WTC11 (cell line): Measurements from ENCODE around the gene RPN2. TPM values are rescaled to one million over a fixed set of nuclear protein-coding genes. Genes with fewer than 3 reads are reported as not detected.

Experiments
- ATAC-seq: fragments of 200-7000 bp; cut with Tn5 transposase; 2 replicates; pipeline ENCODE4 v1.10.0; 2021; ENCODE audit warnings: mild to moderate bottlenecking, moderate library complexity
- CTCF ChIA-PET: fragments of 300-600 bp; sonication (Branson Sonifier 250); formaldehyde crosslinking; loops from one replicate; lab custom pipeline; 2021; ENCODE audit warnings: antibody characterized with exemption; lab: Charles Lee
- POLR2A ChIA-PET: fragments of 350-600 bp; sonication (Branson Sonifier 250); formaldehyde crosslinking; loops from one replicate; lab custom pipeline; 2021; ENCODE audit warnings: antibody characterized with exemption; lab: Charles Lee
- DNase-seq: peaks from one replicate; pipeline ENCODE4 v3.0.0; 2021; ENCODE audit warnings: low spot score
- H3K27ac Mint-ChIP-seq: 2 replicates; pipeline ENCODE4 v1.8.0; 2021; ENCODE audit warnings: mixed read lengths
- H3K27me3 Mint-ChIP-seq: 2 replicates; pipeline ENCODE4 v1.8.0; 2021; ENCODE audit warnings: low read depth, mild to moderate bottlenecking, moderate library complexity, mixed read lengths
- H3K36me3 Mint-ChIP-seq: 2 replicates; pipeline ENCODE4 v1.8.0; 2021; ENCODE audit warnings: mixed read lengths
- H3K4me1 Mint-ChIP-seq: 2 replicates; pipeline ENCODE4 v1.8.0; 2022; ENCODE audit warnings: mixed read lengths
- H3K4me3 Mint-ChIP-seq: 2 replicates; pipeline ENCODE4 v1.8.0; 2021; ENCODE audit warnings: mild to moderate bottlenecking, moderate library complexity, mixed read lengths
- H3K9me3 Mint-ChIP-seq: 2 replicates; pipeline ENCODE4 v1.8.0; 2021; ENCODE audit warnings: mixed read lengths
- ATF2 ChIP-seq: sonication (generic); formaldehyde crosslinking; IDR thresholded peaks from 2 replicates; pipeline ENCODE4 v1.8.1; 2022; ENCODE audit warnings: low read depth, missing genetic modification reagents, borderline replicate concordance
- CBFB ChIP-seq: sonication (generic); formaldehyde crosslinking; IDR thresholded peaks from 2 replicates; pipeline ENCODE4 v1.8.1; 2022; ENCODE audit warnings: mild to moderate bottlenecking, low read depth, missing genetic modification reagents
- CREM ChIP-seq: sonication (generic); formaldehyde crosslinking; IDR thresholded peaks from 2 replicates; pipeline ENCODE4 v1.8.1; 2022; ENCODE audit warnings: mild to moderate bottlenecking, missing genetic modification reagents, moderate library complexity
- E2F1 ChIP-seq: sonication (generic); formaldehyde crosslinking; IDR thresholded peaks from 2 replicates; pipeline ENCODE4 v1.8.0; 2022; ENCODE audit warnings: mild to moderate bottlenecking, missing genetic modification reagents
- E2F4 ChIP-seq: sonication (generic); formaldehyde crosslinking; IDR thresholded peaks from 2 replicates; pipeline ENCODE4 v1.8.1; 2022; ENCODE audit warnings: low read depth, mild to moderate bottlenecking, moderate library complexity, missing genetic modification reagents, borderline replicate concordance
- ELF4 ChIP-seq: sonication (generic); formaldehyde crosslinking; IDR thresholded peaks from 2 replicates; pipeline ENCODE4 v1.8.1; 2022; ENCODE audit warnings: low read depth, mild to moderate bottlenecking, moderate library complexity, missing genetic modification reagents
- GRHL2 ChIP-seq: fragments of 250-450 bp; sonication (Bioruptor Pico); IDR thresholded peaks from 2 replicates; pipeline ENCODE4 v1.8.0; 2022; ENCODE audit warnings: mild to moderate bottlenecking, moderate library complexity; ENCODE audit not compliant: insufficient replicate concordance, severe bottlenecking
- IRF1 ChIP-seq: sonication (generic); formaldehyde crosslinking; IDR thresholded peaks from 2 replicates; pipeline ENCODE4 v1.8.0; 2023; ENCODE audit warnings: missing genetic modification reagents
- KAT7 ChIP-seq: sonication (generic); formaldehyde crosslinking; IDR thresholded peaks from 2 replicates; pipeline ENCODE4 v1.8.1; 2023; ENCODE audit warnings: missing genetic modification reagents, mild to moderate bottlenecking, borderline replicate concordance
- MLX ChIP-seq: sonication (generic); formaldehyde crosslinking; IDR thresholded peaks from 2 replicates; pipeline ENCODE4 v1.8.1; 2023; ENCODE audit warnings: mild to moderate bottlenecking, missing genetic modification reagents, moderate library complexity
- MYBL2 ChIP-seq: sonication (generic); formaldehyde crosslinking; IDR thresholded peaks from 2 replicates; pipeline ENCODE4 v1.8.1; 2023; ENCODE audit warnings: mild to moderate bottlenecking, moderate library complexity, missing genetic modification reagents
- NFYB ChIP-seq: sonication (generic); formaldehyde crosslinking; conservative IDR thresholded peaks from 2 replicates; pipeline ENCODE4 v1.8.0; 2022; ENCODE audit warnings: low read depth, missing genetic modification reagents
- PRDM15 ChIP-seq: sonication (generic); formaldehyde crosslinking; IDR thresholded peaks from 2 replicates; pipeline ENCODE4 v1.8.0; 2022; ENCODE audit warnings: missing genetic modification reagents
- RORB ChIP-seq: fragments of 250-450 bp; sonication (Bioruptor Pico); IDR thresholded peaks from 2 replicates; pipeline ENCODE4 v1.9.0; 2021; ENCODE audit warnings: mild to moderate bottlenecking
- SMAD4 ChIP-seq: sonication (generic); formaldehyde crosslinking; IDR thresholded peaks from 2 replicates; pipeline ENCODE4 v1.8.0; 2022; ENCODE audit warnings: mild to moderate bottlenecking, missing genetic modification reagents
- SOX15 ChIP-seq: fragments of 250-450 bp; sonication (Bioruptor Pico); IDR thresholded peaks from 2 replicates; pipeline ENCODE4 v1.9.0; 2021; ENCODE audit warnings: mild to moderate bottlenecking
- USF1 ChIP-seq: sonication (generic); formaldehyde crosslinking; IDR thresholded peaks from 2 replicates; pipeline ENCODE4 v1.8.0; 2022; ENCODE audit warnings: mild to moderate bottlenecking, missing genetic modification reagents
- ZBTB43 ChIP-seq: sonication (generic); formaldehyde crosslinking; IDR thresholded peaks from 2 replicates; pipeline ENCODE4 v1.8.1; 2023; ENCODE audit warnings: mild to moderate bottlenecking, missing genetic modification reagents
- ZNF219 ChIP-seq: sonication (generic); formaldehyde crosslinking; IDR thresholded peaks from 2 replicates; pipeline ENCODE4 v1.8.0; 2023; ENCODE audit warnings: missing genetic modification reagents, mild to moderate bottlenecking, borderline replicate concordance
- ZNF232 ChIP-seq: sonication (generic); formaldehyde crosslinking; IDR thresholded peaks from 2 replicates; pipeline ENCODE4 v1.8.0; 2022; ENCODE audit warnings: mild to moderate bottlenecking, missing genetic modification reagents
- ZNF317 ChIP-seq: sonication (generic); formaldehyde crosslinking; IDR thresholded peaks from 2 replicates; pipeline ENCODE4 v1.8.1; 2023; ENCODE audit warnings: low read depth, mild to moderate bottlenecking, moderate library complexity, missing genetic modification reagents, borderline replicate concordance
- total RNA-seq: library from RNA; stranded (reverse); gene quantifications from 3 replicates; pipeline ENCODE4 v1.2.3, GENCODE V29; 2021

RPN2 gene
- total RNA-seq, 1 experiment from 2014 or later: 205 TPM

- TF ChIP-seq ZBTB43 (CRISPR knock-in tag): no peak
- TF ChIP-seq E2F4 (CRISPR knock-in tag): no peak
These were observed 82.6 kb downstream of the RPN2 start, which contains the start of gene GHRH (continued) for GRCh38 chr20:37261714-37262113.

- H3K4me1 Mint-ChIP-seq: peaks cover 55% of the 10 kb centered on the region
- H3K27ac Mint-ChIP-seq: no peak overlapping the region
These were observed 83.4 kb downstream of the RPN2 start for GRCh38 chr20:37262505-37262904.

GRCh38 chr20:37263686-37264085 lies 84.6 kb downstream of the RPN2 start:
- POLR2A ChIA-PET: interaction anchor here (0.7 kb wide), 1 partner anchor 22 kb away, joined by 3 read pairs; no protein-coding TSS in a partner anchor
- no peak for ATAC-seq
- H3K9me3 Mint-ChIP-seq: no peaks in the 10 kb centered on the region
- TF ChIP-seq ELF4 (CRISPR knock-in tag): no peak
- no peak for TF ChIP-seq ZNF232 (CRISPR knock-in tag)
- TF ChIP-seq RORB (CRISPR knock-in tag): no peak
- TF ChIP-seq CREM (CRISPR knock-in tag): no peak
- no peak for TF ChIP-seq PRDM15 (CRISPR knock-in tag)
- no peak for TF ChIP-seq KAT7
- TF ChIP-seq IRF1 (CRISPR knock-in tag): no peak
- TF ChIP-seq USF1 (CRISPR knock-in tag): no peak
- no peak for TF ChIP-seq ATF2 (CRISPR knock-in tag)
- no peak for TF ChIP-seq E2F4 (CRISPR knock-in tag)
- no peak for TF ChIP-seq GRHL2
- no peak for TF ChIP-seq SOX15
- no peak for TF ChIP-seq CBFB (CRISPR knock-in tag)
- no peak for TF ChIP-seq MYBL2 (CRISPR knock-in tag)
- TF ChIP-seq ZNF317 (CRISPR knock-in tag): no peak
- no peak for TF ChIP-seq SMAD4 (CRISPR knock-in tag)
- no peak for TF ChIP-seq E2F1
- TF ChIP-seq ZNF219 (CRISPR knock-in tag): no peak
- TF ChIP-seq MLX: no peak

More at GRCh38 chr20:37262505-37262904, 83.4 kb downstream of the RPN2 start:
- POLR2A ChIA-PET: interaction anchor here (0.7 kb wide), 1 partner anchor 84 kb away, joined by 4 read pairs; no protein-coding TSS in a partner anchor
- no peaks in the 10 kb centered on the region for H3K9me3 Mint-ChIP-seq
- H3K27me3 Mint-ChIP-seq: peaks cover 5% of the 10 kb centered on the region; the same call in 1 of the 2 replicates
- ATAC-seq: no peak
- no peak for TF ChIP-seq NFYB (CRISPR knock-in tag)
- TF ChIP-seq, all 79 proteins: peak for 0
- Mint-ChIP-seq H3K4me3 (no peak overlapping the region), H3K36me3 (no peaks in the 10 kb centered on the region)
- no peak for DNase-seq
- CTCF ChIA-PET: interaction anchor here (1.0 kb wide), 1 partner anchor 67 kb away, joined by 6 read pairs; no protein-coding TSS in a partner anchor

More at GRCh38 chr20:37263686-37264085, 84.6 kb downstream of the RPN2 start:
- DNase-seq: no peak
- H3K4me1 Mint-ChIP-seq: peaks cover 55% of the 10 kb centered on the region
- H3K27me3 Mint-ChIP-seq: peaks cover 3% of the 10 kb centered on the region; the same call in 1 of the 2 replicates
- no peak overlapping the region for H3K4me3 Mint-ChIP-seq
- CTCF ChIA-PET: no interaction called here
- H3K36me3 Mint-ChIP-seq: no peaks in the 10 kb centered on the region
- no peak overlapping the region for H3K27ac Mint-ChIP-seq
